Mononuclear cell (primary cell): ENCODE results near the gene ILKAP. TPM values are rescaled to one million over a fixed set of nuclear protein-coding genes. Genes with fewer than 3 reads are reported as not detected.

Source experiments
- H3K27me3 ChIP-seq: 2 replicates; pipeline ENCODE4 v1.6.0; 2011; ENCODE audit warnings: low read length, control low read depth; ENCODE audit not compliant: insufficient read depth
- H3K4me1 ChIP-seq: 2 replicates; pipeline ENCODE4 v1.5.1; 2011; ENCODE audit warnings: mild to moderate bottlenecking, low read length, control low read depth; ENCODE audit not compliant: insufficient read depth
- H3K4me3 ChIP-seq: 2 replicates; pipeline ENCODE4 v1.5.1; 2011; ENCODE audit warnings: mild to moderate bottlenecking, low read length, moderate library complexity
- H3K9me3 ChIP-seq: 2 replicates; pipeline ENCODE4 v1.5.1; 2011; ENCODE audit warnings: low read depth, mild to moderate bottlenecking, control low read depth, low read length
- total RNA-seq: library from RNA; depleted of rRNA; stranded (reverse); fragments of >200 nt; gene quantifications from one replicate; pipeline ENCODE4 v1.2.3, GENCODE V29; 2012

ILKAP gene
- total RNA-seq, 1 donor = 66.5 TPM

DNA sequence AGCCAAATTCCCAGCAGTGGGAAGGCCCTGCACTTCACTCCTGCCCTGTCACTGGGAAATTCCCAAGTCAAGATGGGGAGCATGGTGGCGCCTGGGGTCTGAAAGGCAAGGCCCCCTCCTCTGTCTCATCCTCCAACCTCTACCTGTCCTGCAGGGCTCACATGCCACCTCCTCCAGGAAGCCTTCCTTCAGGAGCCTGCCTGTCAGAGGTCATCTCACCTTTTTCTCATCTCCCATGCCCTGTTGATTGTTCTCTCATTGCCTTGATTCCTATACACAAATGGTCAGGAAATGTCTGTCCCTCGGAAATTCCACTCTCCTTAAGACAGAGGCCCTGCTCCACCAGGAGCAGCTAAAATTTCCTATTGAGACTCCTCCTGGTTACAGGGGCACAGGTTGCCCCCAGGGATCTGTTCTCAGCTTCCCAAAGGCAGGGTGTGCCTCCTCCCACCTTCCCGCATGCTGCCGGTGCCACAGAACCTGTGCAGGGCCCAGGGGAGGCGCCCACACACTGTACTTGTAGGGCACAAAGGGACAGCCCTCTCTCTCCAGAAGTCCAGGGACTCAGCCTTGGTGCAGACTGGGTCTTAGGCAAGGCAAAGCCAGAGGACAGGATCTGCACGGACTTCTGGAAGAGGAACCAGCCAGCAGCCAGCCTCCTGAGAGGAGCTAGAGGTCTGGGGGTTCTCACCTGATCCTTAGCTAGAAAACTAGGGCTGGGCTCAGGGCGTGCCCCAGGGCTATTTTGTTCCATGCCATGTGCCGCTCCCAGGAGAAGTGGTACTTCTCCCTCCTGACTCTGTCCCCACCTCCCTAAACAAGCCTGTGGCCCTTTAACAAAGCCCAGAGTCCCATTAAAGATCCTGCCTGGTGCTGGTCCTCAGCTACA is 23.4 kb upstream of the ILKAP start:
- no peaks in the 10 kb centered on the region for H3K9me3 ChIP-seq
- H3K27me3 ChIP-seq = no peaks in the 10 kb centered on the region
- H3K4me1 ChIP-seq = peaks cover 12% of the 10 kb centered on the region
- H3K4me3 ChIP-seq = no peak overlapping the region

DNA sequence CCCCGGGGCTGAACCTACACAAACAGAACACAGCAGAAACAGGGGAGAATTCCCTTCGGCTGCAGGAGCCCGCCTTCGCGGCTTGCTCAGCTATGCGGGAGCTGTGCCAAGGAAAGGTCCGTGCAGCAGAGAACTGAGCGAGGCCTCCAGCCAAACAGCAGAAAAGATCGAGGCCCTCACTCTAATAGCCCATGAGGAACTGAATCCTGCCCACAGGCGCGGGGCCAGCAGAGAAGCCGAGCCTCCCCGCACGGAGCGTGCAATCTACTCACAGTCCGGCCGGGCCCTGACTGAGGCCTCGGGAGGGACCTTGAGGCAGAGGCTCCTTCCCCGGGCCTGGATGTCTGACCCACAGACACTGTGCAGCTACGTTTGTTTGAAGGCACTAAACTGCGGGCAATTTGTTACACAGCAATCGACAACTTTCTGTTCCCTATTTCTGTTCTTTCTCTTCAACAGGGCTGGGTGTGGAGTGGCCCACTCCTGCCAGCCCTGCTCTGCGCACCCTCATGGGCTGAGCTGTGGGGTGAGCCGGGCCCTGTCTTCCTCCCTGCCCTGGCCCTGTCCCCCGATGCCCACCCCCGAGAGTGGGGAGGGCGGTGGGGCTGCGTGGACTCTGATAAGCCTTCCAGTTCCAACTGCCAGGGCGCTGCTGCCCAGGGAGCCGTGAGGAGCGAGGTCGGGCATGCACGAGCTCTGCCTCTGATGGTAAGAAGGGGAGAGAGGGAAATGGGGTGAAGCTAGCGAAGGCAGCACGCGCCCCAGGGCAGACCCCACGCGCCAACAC is 22.6 kb upstream of the ILKAP start:
- Histone ChIP-seq H3K4me3 (no peak overlapping the region), H3K9me3 (no peaks in the 10 kb centered on the region), H3K27me3 (no peaks in the 10 kb centered on the region), H3K4me1 (peaks cover 6% of the 10 kb centered on the region)

DNA sequence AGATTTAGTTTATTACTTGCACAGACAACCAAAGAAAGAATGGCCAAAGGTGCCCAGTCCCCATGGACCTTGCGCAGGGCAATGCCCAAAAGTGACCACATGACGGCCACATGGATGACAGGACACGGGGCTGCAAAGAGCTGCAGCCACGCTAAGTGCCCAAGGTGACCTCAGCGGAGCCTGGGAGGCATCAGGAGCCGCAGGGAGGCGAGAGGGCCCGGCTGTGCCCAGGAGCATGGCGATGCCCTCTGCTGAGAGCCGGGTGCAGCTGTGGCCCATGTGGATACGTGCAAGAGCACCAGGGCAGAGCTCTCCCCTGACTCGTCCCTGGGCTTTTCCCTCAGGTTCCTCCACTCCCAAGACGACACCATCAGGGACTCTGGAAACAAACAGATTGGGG is 21.6 kb upstream of the ILKAP start:
- Histone ChIP-seq H3K4me3 (no peak overlapping the region), H3K27me3 (no peaks in the 10 kb centered on the region), H3K4me1 (no peaks in the 10 kb centered on the region)

DNA sequence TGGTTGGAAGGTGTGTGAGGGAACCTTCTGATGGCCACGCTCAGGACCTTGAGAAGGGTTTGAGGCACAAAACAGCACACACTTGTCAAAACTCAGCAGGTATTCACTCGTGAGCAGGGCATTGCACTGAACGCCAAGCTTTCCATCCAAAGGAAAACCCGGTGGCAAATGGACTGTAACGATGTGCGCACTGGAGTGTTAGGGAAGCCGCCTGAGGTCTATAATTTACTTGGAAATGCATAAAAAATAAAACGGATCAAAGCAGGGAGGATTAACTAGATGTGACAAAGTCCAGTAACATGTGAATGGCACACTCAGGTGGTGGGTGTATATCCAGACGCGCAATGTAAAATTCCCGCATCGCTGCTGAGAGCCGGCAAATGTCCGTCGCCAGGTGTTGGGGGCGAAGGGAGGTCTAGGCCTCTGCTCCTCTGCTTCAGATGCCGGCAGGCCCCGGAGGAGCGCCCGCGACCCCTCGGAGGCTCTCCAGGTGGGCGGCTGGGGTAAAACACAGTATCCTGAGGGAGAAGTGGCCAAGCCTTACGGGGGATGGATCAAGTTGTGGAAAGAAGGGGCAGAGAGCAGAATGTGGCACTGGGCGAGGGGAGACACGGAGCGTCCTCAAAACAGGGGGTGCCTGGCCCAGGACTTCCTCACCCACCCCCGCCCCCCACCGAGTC is 21.0 kb upstream of the ILKAP start:
- Histone ChIP-seq H3K27me3 (no peaks in the 10 kb centered on the region), H3K9me3 (no peaks in the 10 kb centered on the region), H3K4me1 (no peaks in the 10 kb centered on the region), H3K4me3 (no peak overlapping the region)

More for the DNA sequence above, 21.6 kb upstream of the ILKAP start:
- H3K9me3 ChIP-seq = no peaks in the 10 kb centered on the region

DNA sequence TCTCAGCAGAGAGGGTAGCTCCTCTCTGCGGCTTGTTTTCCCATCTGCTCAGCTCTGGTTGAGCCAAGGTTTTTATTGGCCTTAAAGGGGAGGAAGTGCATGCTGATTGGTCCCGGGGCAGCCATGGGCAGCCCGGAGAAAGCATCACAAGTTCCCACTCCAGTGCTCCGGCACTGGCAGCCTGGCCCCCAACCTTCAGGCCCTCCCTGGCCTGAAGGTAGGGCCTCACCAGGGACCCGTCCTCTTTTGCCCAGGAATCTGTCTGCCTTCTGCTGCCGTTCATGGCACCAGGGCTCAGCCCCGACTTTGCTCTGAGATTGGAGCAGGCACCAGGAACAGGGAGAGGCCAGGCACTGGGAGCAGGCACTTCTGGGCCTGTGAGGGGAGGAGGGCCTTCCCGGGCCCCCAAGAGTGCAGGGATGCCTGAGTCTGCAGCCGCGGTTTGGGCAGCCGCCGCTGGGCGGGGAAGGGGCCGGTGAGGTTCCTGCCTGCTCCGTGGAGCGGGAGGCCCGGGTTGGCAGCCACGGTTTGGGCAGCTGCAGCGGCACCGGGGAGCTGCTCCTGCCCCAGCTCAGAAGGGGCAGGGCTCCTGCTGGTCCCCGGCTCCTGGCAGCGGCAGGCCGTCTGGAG is 17.5 kb upstream of the ILKAP start:
- Histone ChIP-seq H3K9me3 (no peaks in the 10 kb centered on the region), H3K27me3 (no peaks in the 10 kb centered on the region), H3K4me3 (no peak overlapping the region), H3K4me1 (no peaks in the 10 kb centered on the region)

DNA sequence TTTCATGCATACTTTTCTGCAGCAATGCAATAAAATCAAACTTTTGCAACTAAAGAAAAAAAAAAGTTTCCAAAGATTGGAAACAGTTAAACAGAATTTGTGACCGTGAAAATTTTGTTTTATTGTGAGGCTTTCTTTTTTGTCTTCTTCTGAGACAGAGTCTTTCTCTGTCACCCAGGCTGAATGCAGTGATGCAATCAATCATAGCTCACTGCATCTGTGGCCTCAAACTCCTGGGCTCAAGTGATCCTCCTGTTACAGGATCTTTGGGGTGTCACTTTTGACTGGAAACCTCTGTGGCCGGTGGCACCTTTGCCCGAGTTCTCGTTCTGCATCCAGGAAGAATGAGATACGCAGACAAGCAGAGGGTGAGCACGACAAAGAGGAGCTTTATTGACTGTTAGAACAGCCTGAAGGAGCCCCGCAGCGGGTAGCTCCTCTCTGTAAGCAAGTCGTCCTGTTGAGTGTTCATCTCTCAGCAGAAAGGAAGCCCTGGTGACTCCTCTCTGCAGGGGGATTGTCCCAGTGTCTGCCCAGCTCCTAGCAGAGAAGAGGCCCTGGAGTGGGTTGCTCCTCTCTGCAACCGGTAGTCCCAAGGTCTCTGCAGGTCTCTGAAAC is 16.9 kb upstream of the ILKAP start:
- Histone ChIP-seq H3K9me3 (no peaks in the 10 kb centered on the region), H3K4me1 (no peaks in the 10 kb centered on the region), H3K4me3 (no peak overlapping the region), H3K27me3 (peaks cover 4% of the 10 kb centered on the region)

DNA sequence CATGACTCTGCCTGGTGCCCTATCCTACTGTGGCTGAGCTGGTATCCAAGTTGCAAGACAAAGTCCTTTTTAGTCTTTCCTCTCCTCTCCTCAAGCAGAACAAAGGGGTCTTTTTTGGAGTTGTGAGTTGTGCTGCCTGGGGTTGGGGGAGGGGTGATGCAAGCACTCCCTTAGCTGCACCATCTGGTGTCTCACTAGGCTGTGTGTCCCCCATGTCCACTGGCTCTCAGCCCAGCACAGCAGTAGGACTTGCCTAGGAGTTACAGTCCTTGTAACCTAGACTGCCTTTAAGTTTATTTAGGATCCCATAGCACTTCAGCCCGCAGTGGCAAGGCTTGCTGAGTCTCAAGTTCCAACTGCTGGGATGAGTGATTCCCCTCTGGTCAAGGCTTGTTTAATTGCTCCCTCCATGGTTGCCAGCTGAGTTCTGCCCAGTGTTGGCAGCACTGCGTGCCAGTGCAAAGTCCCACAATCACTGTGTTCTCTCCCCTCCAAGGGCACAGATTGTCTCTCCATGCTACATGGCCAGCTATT is 13.2 kb upstream of the ILKAP start:
- Histone ChIP-seq H3K4me1 (no peaks in the 10 kb centered on the region), H3K4me3 (no peak overlapping the region), H3K9me3 (no peaks in the 10 kb centered on the region), H3K27me3 (peaks cover 13% of the 10 kb centered on the region)

DNA sequence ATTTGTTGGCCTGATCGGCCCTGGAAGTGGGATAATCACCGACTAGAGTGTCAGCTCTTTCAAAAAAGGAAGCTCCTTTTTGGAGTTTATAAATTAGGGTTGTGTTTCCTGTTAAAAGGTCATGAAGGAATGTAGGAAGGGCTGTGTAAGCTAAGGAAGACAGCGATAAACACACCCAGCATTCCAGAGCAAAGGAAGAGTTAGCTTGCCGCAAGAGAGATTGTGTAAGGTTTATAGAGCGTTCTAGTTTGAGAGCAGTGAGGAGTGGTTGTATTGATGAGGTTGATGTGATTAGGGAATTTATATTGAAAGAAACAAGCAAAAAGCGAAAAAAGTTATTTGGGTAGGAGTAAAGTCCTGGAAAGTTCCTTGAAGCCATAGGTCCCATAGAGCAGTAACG is 3.5 kb upstream of the ILKAP start:
- Histone ChIP-seq H3K4me3 (no peak overlapping the region), H3K27me3 (peaks cover 3% of the 10 kb centered on the region), H3K4me1 (peaks cover 20% of the 10 kb centered on the region), H3K9me3 (no peaks in the 10 kb centered on the region)

DNA sequence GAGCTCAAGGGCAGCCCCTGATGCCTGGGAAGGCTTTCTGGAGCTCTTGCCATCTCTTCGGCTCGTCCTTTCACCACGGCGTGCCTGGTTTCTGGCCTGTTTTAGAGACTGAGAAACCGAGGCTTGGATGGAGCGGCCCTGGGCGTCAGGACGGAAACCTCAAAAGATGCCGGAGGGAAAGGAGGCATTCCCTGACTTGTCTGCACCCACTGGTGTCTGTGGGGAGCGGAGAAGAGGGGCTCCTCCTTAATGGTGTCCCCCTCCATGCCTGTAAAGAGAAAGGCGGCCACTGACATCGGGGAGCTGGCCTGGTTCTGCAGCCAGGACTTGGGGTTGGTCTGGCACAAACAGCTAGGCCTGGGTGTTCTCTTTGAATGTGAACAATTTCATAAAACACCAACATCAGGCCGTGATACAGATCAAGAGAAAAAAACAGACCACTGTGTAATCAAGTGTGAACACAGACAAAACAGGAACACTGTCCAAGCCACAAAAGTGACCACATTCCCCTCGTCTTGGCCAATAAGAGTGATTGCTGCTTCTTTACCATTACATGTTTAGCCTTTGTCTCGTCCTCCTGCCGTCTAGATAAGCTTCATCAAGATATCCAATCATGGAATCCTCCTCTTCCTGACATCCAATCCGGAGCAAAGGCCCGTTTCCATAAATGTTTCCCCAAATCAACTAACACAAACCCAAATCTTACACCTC is 633 bp upstream of the ILKAP start:
- peaks cover 3% of the 10 kb centered on the region for H3K27me3 ChIP-seq
- H3K9me3 ChIP-seq = no peaks in the 10 kb centered on the region
- peaks cover 36% of the 10 kb centered on the region for H3K4me1 ChIP-seq
- peak overlapping the region; percentile 35 for H3K4me3 ChIP-seq

DNA sequence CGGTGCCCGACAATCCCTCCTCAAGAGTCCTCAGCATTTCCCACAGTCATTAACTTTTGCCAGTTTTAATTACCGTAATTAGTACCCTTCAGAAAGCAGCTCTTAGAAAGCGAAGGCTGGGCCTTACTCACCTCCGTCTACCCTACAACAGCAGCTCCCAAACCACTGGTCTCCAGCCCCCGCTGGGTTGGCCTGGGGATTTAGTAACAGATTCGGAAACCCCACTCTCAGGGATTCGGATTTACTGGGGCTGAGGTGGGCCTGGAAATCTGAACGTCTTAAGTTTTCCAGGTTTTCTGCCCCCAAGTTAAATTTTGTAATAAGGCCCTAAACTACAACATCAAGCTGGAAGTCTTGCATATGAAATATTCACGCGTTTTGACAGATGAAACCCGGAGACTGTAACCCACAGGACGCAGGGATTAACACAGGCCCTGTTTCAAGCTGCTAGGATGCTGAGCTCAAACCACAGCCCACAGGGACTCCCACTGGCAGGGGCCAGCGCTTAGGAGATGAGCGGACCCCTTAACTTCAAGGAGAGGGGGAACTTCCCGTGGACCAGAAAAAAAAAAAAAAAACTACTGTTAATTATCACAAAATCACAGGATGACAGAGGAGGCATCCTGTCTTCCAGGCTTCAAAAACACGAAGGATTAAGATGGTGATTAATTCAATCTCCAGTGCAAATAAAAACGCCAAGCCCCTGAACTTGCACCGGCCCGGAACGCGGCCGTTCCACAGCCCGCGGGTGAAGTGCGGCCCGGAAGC is 985 bp downstream of the ILKAP start:
- H3K27me3 ChIP-seq = no peaks in the 10 kb centered on the region
- no peaks in the 10 kb centered on the region for H3K9me3 ChIP-seq
- peak overlapping the region; percentile 86 for H3K4me3 ChIP-seq
- H3K4me1 ChIP-seq = peaks cover 44% of the 10 kb centered on the region

DNA sequence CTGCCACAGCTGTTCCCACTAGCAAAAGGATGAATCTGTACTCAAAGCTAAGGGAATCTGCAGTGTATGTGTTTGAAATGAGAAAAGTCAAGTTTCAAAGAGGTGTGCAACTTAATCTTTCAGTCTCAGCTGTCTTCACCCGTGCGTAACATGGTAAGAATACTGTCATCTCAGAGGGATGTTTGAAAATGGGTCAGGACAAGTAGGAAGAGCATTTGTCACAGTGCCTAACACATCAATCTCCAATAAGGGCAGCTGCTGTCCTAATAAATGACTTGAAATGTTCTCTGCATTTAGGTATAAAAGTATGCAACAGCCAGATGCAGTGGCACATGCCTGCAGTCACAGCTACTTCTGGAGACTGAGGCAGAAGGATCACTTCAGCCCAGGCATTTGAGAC is 13.1 kb downstream of the ILKAP start:
- Histone ChIP-seq H3K9me3 (no peaks in the 10 kb centered on the region), H3K4me1 (no peaks in the 10 kb centered on the region), H3K4me3 (no peak overlapping the region), H3K27me3 (no peaks in the 10 kb centered on the region)

DNA sequence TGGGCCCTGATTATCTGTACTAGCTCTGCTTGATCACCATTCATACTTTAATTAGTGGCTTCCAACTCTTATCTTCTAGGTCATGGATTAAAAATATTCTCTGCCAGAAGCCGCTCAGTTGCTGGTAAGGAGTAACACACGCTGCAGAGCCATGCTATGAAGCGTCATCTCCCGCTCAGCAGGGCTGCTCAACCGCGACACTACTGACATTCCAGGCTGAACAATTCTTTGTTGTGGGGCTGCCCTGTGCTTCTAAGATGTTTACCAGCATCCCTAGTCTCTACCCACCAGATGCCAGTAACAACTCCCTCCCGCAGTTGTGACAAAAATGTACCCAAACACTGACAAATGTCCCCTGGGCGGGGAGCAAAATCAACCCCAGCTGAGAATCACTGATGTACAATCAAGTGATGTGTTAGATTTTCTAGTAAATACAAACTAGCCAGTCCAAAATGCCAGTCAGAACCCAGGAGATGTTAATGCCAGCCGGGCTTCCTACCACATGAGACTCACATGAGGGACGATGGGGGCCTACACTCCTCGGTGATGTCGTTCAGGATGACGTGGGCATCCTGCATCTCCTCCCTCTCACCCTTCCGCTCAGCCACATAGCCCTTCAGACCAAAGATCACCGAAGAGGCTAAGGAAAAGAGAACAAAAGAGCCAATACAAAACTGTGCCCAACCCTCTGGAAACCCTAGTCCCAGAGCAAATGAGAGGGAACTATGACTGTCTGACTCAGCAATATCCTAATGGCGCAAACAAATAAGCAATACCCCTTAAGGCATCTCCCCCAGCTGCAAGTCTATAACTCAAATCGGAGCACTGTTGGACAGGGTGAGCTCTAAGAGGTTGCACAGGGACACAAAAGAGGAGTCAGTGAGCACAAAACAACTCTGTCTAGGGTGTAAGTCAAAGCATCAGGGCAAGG is 15.6 kb downstream of the ILKAP start:
- no peak overlapping the region for H3K4me3 ChIP-seq
- H3K4me1 ChIP-seq = no peaks in the 10 kb centered on the region
- H3K27me3 ChIP-seq = no peaks in the 10 kb centered on the region
- no peaks in the 10 kb centered on the region for H3K9me3 ChIP-seq
